HepG2 (cell line): ENCODE data around the gene TMEM107. TPM values are rescaled to one million over a fixed set of nuclear protein-coding genes. Genes with fewer than 3 reads are reported as not detected.

ENCODE experiments used
- ATF5 ChIP-seq: sonication (generic); formaldehyde crosslinking; IDR thresholded peaks from 2 replicates; pipeline ENCODE4 v1.4.0; 2020; ENCODE audit warnings: mild to moderate bottlenecking, low read depth, missing genetic modification reagents
- JDP2 ChIP-seq: sonication (generic); formaldehyde crosslinking; IDR thresholded peaks from 2 replicates; pipeline ENCODE4 v1.8.1; 2022; ENCODE audit warnings: missing genetic modification reagents, borderline replicate concordance
- MXI1 ChIP-seq: IDR thresholded peaks from 3 replicates; pipeline ENCODE4 v1.6.1; 2012; ENCODE audit warnings: low read depth, low read length, inconsistent platforms, borderline replicate concordance
- NR1H2 ChIP-seq: sonication (generic); formaldehyde crosslinking; IDR thresholded peaks from 2 replicates; pipeline ENCODE4 v1.8.1; 2022; ENCODE audit warnings: low read depth, missing genetic modification reagents, borderline replicate concordance
- SALL1 ChIP-seq: sonication (generic); formaldehyde crosslinking; IDR thresholded peaks from 2 replicates; pipeline ENCODE4 v1.8.0; 2022; ENCODE audit warnings: mild to moderate bottlenecking, missing genetic modification reagents
- SOX5 ChIP-seq: IDR thresholded peaks from 2 replicates; pipeline ENCODE4 v1.6.1; 2016; ENCODE audit warnings: borderline replicate concordance
- TOE1 ChIP-seq: sonication (generic); formaldehyde crosslinking; IDR thresholded peaks from 2 replicates; pipeline ENCODE4 v1.4.0; 2020; ENCODE audit warnings: mild to moderate bottlenecking, missing genetic modification reagents
- ZBTB4 ChIP-seq: sonication (generic); formaldehyde crosslinking; IDR thresholded peaks from 2 replicates; pipeline ENCODE4 v1.4.0; 2020; ENCODE audit warnings: missing genetic modification reagents, mild to moderate bottlenecking, borderline replicate concordance
- ZBTB7B ChIP-seq: sonication (generic); formaldehyde crosslinking; IDR thresholded peaks from 2 replicates; pipeline ENCODE4 v1.4.0; 2020; ENCODE audit warnings: missing genetic modification reagents
- ZNF260 ChIP-seq: sonication (generic); formaldehyde crosslinking; IDR thresholded peaks from 2 replicates; pipeline ENCODE4 v1.4.0; 2020; ENCODE audit warnings: missing genetic modification reagents, low read depth, mild to moderate bottlenecking, borderline replicate concordance
- ZNF3 ChIP-seq: IDR thresholded peaks from 2 replicates; pipeline ENCODE4 v1.7.0; 2017; ENCODE audit warnings: inconsistent platforms
- ZNF589 ChIP-seq: sonication (generic); formaldehyde crosslinking; conservative IDR thresholded peaks from 2 replicates; pipeline ENCODE4 v1.8.0; 2022; ENCODE audit warnings: mild to moderate bottlenecking, moderate library complexity, missing genetic modification reagents
- ZSCAN5A ChIP-seq: sonication (generic); formaldehyde crosslinking; IDR thresholded peaks from 2 replicates; pipeline ENCODE4 v1.8.0; 2022; ENCODE audit warnings: mild to moderate bottlenecking, missing genetic modification reagents, borderline replicate concordance
- polyA plus RNA-seq, 8 experiments: library from polyadenylated mRNA; depleted of rRNA in 3 of 8; stranded (reverse) in 7 of 8; unstranded in 1 of 8; fragments of >200 nt; fragmentation: Illumina TruSeq in 4 of 8; extraction: Trizol in 4 of 8; gene quantifications; 2 replicates each; pipeline versions ENCODE4 v1.2.1 to v1.2.3, GENCODE V29; 2011 to 2016; ENCODE audit warnings: low read depth in 4 of 8, missing spikeins in 1 of 8, mixed read lengths in 1 of 8; ENCODE audit not compliant: insufficient read depth in 1 of 8
- total RNA-seq, 5 experiments: library from RNA; depleted of rRNA; stranded (reverse); fragments of >200 nt; fragmentation: Illumina TruSeq; extraction: Trizol; gene quantifications; 2 replicates each; pipeline ENCODE4 v1.2.3, GENCODE V29; 2016; ENCODE audit warnings: low read depth in 1 of 5
- TF ChIP-seq, protein P1 (sequence below): sonication (generic); formaldehyde crosslinking; IDR thresholded peaks from 2 replicates; pipeline ENCODE4 v1.4.0; 2020; ENCODE audit warnings: missing genetic modification reagents, borderline replicate concordance
- TF ChIP-seq, protein P2 (sequence below): sonication (generic); formaldehyde crosslinking; IDR thresholded peaks from 2 replicates; pipeline ENCODE4 v1.4.0; 2020; ENCODE audit warnings: missing genetic modification reagents

TMEM107 gene
- total and polyA plus RNA-seq, 2 of the 13 experiments (the other 11 are each of a cell fraction or from before 2014, with no cell fraction given): 7.2 to 15.3 TPM

DNA sequence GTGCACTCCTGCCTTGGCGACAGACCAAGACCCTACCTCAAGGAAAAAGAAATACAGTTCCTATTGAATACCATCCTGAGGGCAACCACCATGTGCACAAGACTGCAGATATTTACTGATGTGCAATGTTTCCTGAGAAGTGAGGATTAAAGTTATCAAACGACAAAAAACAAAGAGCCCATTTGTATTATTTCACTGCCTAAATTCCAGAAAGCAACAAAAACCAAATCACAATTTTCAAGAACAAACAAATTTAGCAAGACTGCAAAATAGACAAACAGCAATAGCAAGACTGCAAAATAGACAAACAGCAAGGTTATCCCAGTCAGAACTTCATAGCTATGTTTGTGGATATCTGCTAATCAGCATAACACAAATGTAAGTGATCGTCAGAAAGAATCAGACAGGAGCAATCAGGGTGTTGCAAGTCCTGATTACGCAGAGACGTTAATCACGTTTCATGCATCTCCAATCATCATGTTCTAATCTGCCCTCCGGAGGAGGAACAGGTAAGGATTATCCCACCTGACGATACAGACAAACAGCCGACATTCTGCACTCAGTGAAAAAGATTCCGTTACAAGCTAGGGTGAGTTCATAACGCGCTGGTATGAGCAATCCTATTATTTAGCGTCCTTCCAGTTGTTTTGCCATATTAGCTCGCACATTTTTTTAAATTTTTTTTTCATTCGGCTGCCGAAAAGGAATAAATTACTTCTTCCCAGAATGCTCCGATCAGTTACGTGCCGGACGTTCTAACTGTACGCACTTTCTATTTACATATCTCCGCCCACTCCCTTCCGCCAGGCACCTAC, 2.9 kb downstream of the TMEM107 start (continued):
- TF ChIP-seq ZSCAN5A (CRISPR knock-in tag) (peak; percentile 89), ZBTB4 (CRISPR knock-in tag) (no peak), SALL1 (peak; percentile 79; the same call in 1 of the 2 replicates), TOE1 (CRISPR knock-in tag) (peak; percentile 100), JDP2 (0 out of 2 replicates have a peak, but pooled peaks have one; percentile 62), ZBTB7B (CRISPR knock-in tag) (peak; percentile 94), MXI1 (peak; percentile 84), ZNF260 (CRISPR knock-in tag) (0 out of 2 replicates have a peak, but pooled peaks have one; percentile 20), ATF5 (CRISPR knock-in tag) (no peak), ZNF589 (peak; percentile 93), SOX5 (CRISPR knock-in tag) (peak; percentile 87; the same call in 1 of the 2 replicates), ZNF3 (CRISPR knock-in tag) (peak; percentile 59; the same call in 1 of the 2 replicates), NR1H2 (CRISPR knock-in tag) (peak; percentile 88; the same call in 1 of the 2 replicates)
- TF ChIP-seq, protein P1, sequence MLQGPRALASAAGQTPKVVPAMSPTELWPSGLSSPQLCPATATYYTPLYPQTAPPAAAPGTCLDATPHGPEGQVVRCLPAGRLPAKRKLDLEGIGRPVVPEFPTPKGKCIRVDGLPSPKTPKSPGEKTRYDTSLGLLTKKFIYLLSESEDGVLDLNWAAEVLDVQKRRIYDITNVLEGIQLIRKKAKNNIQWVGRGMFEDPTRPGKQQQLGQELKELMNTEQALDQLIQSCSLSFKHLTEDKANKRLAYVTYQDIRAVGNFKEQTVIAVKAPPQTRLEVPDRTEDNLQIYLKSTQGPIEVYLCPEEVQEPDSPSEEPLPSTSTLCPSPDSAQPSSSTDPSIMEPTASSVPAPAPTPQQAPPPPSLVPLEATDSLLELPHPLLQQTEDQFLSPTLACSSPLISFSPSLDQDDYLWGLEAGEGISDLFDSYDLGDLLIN (CRISPR knock-in tag): peak; percentile 98; the same call in 1 of the 2 replicates
- TF ChIP-seq, protein P2, sequence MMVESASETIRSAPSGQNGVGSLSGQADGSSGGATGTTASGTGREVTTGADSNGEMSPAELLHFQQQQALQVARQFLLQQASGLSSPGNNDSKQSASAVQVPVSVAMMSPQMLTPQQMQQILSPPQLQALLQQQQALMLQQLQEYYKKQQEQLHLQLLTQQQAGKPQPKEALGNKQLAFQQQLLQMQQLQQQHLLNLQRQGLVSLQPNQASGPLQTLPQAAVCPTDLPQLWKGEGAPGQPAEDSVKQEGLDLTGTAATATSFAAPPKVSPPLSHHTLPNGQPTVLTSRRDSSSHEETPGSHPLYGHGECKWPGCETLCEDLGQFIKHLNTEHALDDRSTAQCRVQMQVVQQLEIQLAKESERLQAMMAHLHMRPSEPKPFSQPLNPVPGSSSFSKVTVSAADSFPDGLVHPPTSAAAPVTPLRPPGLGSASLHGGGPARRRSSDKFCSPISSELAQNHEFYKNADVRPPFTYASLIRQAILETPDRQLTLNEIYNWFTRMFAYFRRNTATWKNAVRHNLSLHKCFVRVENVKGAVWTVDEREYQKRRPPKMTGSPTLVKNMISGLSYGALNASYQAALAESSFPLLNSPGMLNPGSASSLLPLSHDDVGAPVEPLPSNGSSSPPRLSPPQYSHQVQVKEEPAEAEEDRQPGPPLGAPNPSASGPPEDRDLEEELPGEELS (CRISPR knock-in tag): peak; percentile 97
